HCT116 (cell line): ENCODE results near the gene FLOT1.

Experiments
- ELF1 ChIP-seq: IDR thresholded peaks from 2 replicates; pipeline ENCODE4 v1.6.1; 2012; ENCODE audit warnings: low read depth, borderline replicate concordance
- EZH2 ChIP-seq: fragments of 200-600 bp; sonication (generic); IDR thresholded peaks from 2 replicates; pipeline ENCODE4 v1.6.1; 2017; ENCODE audit warnings: antibody characterized with exemption, mixed run types
- JUND ChIP-seq: IDR thresholded peaks from 2 replicates; pipeline ENCODE4 v1.6.1; 2012
- POLR2A ChIP-seq: IDR thresholded peaks from 2 replicates; pipeline ENCODE4 v1.7.0; 2011; ENCODE audit warnings: borderline replicate concordance; ENCODE audit not compliant: insufficient read depth, insufficient read length; ENCODE audit errors: extremely low read depth
- POLR2AphosphoS5 ChIP-seq: IDR thresholded peaks from 2 replicates; pipeline ENCODE4 v1.6.1; 2011; ENCODE audit warnings: mild to moderate bottlenecking, low read depth, low read length, moderate library complexity
- RAD21 ChIP-seq: IDR thresholded peaks from 2 replicates; pipeline ENCODE4 v1.6.1; 2012; ENCODE audit warnings: low read depth, mild to moderate bottlenecking
- TCF7L2 ChIP-seq: IDR thresholded peaks from 2 replicates; pipeline ENCODE4 v1.7.0; 2011; ENCODE audit warnings: borderline replicate concordance, inconsistent platforms; ENCODE audit not compliant: insufficient read depth, insufficient read length; ENCODE audit errors: extremely low read depth
- YY1 ChIP-seq: IDR thresholded peaks from 2 replicates; pipeline ENCODE4 v1.6.1; 2011; ENCODE audit warnings: low read length, low read depth, moderate library complexity, mild to moderate bottlenecking; ENCODE audit not compliant: insufficient replicate concordance; ENCODE audit errors: extremely low read depth
- TF ChIP-seq, protein P1 (sequence below), 3 experiments: fragments of 200-600 bp in 1 of 3; sonication (generic) in 1 of 3; IDR thresholded peaks in 2 of 3; conservative IDR thresholded peaks in 1 of 3; 2 replicates each; pipeline ENCODE4 v1.5.1; 2012 to 2017; ENCODE audit warnings: low read depth in 2 of 3, low read length in 2 of 3, antibody characterized with exemption in 1 of 3, borderline replicate concordance in 1 of 3, control low read depth in 1 of 3, mild to moderate bottlenecking in 1 of 3, mixed read lengths in 1 of 3, mixed run types in 1 of 3, moderate library complexity in 1 of 3; ENCODE audit not compliant: insufficient read depth in 1 of 3
- TF ChIP-seq, protein P2 (sequence below): IDR thresholded peaks from 2 replicates; pipeline ENCODE4 v1.6.1; 2012
- TF ChIP-seq, protein P3 (sequence below): IDR thresholded peaks from 2 replicates; pipeline ENCODE4 v1.6.1; 2012
- TF ChIP-seq, protein P4 (sequence below): IDR thresholded peaks from 2 replicates; pipeline ENCODE4 v1.6.1; 2012; ENCODE audit warnings: low read depth

DNA sequence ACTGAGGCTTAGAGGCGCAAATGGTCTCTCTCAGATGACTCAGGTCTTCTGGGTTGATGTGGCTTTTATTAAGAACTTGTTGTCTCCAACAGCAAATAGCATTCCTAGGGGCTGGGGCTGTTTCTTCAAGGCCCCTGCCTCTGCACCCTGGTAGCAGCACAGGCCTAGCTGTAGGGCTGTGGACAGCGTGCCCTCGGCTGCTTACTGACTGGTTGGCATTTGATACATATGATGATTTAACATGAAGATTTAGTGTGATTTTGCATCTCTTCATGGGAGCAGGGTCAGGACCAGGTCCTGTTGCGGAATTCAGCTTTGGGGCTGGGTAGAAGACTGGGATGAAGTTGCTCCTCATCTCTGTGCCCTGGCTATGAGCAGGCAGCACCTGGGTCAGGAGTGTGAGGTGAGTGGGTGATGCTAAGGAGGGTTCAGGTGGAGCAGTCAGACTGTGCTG lies 26.2 kb upstream of the FLOT1 start:
- TF ChIP-seq, protein P1, sequence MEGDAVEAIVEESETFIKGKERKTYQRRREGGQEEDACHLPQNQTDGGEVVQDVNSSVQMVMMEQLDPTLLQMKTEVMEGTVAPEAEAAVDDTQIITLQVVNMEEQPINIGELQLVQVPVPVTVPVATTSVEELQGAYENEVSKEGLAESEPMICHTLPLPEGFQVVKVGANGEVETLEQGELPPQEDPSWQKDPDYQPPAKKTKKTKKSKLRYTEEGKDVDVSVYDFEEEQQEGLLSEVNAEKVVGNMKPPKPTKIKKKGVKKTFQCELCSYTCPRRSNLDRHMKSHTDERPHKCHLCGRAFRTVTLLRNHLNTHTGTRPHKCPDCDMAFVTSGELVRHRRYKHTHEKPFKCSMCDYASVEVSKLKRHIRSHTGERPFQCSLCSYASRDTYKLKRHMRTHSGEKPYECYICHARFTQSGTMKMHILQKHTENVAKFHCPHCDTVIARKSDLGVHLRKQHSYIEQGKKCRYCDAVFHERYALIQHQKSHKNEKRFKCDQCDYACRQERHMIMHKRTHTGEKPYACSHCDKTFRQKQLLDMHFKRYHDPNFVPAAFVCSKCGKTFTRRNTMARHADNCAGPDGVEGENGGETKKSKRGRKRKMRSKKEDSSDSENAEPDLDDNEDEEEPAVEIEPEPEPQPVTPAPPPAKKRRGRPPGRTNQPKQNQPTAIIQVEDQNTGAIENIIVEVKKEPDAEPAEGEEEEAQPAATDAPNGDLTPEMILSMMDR (IDR thresholded peaks at IDR 0.05 in 2 of 3, conservative IDR thresholded peaks at IDR 0.05 in 1 of 3; ENCODE audit: borderline replicate concordance in 1 of 3, insufficient read depth in 1 of 3, low read depth in 2 of 3, low read length in 2 of 3) = no peak
- TF ChIP-seq POLR2A (no peak), YY1 (no peak), EZH2 (no peak), ELF1 (no peak), JUND (no peak), TCF7L2 (no peak), RAD21 (no peak), POLR2AphosphoS5 (no peak)
- TF ChIP-seq, protein P2, sequence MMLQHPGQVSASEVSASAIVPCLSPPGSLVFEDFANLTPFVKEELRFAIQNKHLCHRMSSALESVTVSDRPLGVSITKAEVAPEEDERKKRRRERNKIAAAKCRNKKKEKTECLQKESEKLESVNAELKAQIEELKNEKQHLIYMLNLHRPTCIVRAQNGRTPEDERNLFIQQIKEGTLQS = no peak
- TF ChIP-seq, protein P3, sequence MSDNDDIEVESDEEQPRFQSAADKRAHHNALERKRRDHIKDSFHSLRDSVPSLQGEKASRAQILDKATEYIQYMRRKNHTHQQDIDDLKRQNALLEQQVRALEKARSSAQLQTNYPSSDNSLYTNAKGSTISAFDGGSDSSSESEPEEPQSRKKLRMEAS = no peak
- TF ChIP-seq, protein P4, sequence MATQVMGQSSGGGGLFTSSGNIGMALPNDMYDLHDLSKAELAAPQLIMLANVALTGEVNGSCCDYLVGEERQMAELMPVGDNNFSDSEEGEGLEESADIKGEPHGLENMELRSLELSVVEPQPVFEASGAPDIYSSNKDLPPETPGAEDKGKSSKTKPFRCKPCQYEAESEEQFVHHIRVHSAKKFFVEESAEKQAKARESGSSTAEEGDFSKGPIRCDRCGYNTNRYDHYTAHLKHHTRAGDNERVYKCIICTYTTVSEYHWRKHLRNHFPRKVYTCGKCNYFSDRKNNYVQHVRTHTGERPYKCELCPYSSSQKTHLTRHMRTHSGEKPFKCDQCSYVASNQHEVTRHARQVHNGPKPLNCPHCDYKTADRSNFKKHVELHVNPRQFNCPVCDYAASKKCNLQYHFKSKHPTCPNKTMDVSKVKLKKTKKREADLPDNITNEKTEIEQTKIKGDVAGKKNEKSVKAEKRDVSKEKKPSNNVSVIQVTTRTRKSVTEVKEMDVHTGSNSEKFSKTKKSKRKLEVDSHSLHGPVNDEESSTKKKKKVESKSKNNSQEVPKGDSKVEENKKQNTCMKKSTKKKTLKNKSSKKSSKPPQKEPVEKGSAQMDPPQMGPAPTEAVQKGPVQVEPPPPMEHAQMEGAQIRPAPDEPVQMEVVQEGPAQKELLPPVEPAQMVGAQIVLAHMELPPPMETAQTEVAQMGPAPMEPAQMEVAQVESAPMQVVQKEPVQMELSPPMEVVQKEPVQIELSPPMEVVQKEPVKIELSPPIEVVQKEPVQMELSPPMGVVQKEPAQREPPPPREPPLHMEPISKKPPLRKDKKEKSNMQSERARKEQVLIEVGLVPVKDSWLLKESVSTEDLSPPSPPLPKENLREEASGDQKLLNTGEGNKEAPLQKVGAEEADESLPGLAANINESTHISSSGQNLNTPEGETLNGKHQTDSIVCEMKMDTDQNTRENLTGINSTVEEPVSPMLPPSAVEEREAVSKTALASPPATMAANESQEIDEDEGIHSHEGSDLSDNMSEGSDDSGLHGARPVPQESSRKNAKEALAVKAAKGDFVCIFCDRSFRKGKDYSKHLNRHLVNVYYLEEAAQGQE = no peak
